Stimulated activated CD4-positive, alpha-beta T cell treated with anti-CD3 and anti-CD28 coated beads, TNF-alpha, amount 100 ng/mL, for 48 hours (primary cell): ENCODE data around the gene VPREB3.

ENCODE experiments used
- DNase-seq, 3 donors: peaks; one replicate each; pipeline ENCODE4 v3.0.0-alpha.2; 2020; ENCODE audit warnings: low read depth in 3 of 3

Gene VPREB3

GRCh38 chr22:23782703-23783102 lies 28.5 kb upstream of the VPREB3 start:
- no peak for DNase-seq

DNA sequence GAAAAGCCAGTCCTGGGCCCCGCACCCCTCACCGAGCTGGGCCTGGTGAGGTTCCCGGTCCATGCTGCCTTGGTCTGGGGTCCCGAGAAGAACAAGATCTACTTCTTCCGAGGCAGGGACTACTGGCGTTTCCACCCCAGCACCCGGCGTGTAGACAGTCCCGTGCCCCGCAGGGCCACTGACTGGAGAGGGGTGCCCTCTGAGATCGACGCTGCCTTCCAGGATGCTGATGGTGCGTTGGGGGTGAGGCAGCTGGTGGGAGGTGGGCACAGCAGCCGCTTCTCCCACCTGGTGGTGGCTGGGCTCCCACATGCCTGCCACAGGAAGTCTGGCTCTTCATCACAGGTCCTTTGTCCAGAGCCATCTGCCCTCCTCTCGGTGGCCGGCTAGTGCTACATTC lies 28.0 kb upstream of the VPREB3 start:
- no peak for DNase-seq

GRCh38 chr22:23781511-23782183 lies 27.4 kb upstream of the VPREB3 start:
- no peak for DNase-seq

DNA sequence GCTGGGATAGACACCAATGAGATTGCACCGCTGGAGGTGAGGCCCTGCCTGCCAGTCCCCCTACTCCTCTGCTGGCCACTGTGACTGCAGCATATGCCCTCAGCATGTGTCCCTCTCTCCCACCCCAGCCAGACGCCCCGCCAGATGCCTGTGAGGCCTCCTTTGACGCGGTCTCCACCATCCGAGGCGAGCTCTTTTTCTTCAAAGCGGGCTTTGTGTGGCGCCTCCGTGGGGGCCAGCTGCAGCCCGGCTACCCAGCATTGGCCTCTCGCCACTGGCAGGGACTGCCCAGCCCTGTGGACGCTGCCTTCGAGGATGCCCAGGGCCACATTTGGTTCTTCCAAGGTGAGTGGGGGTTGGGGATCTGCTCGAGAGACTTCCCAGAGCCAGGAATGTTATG lies 26.8 kb upstream of the VPREB3 start:
- no peak for DNase-seq

- no peak for DNase-seq
These were observed 26.0 kb upstream of the VPREB3 start for GRCh38 chr22:23780146-23780748.

DNA sequence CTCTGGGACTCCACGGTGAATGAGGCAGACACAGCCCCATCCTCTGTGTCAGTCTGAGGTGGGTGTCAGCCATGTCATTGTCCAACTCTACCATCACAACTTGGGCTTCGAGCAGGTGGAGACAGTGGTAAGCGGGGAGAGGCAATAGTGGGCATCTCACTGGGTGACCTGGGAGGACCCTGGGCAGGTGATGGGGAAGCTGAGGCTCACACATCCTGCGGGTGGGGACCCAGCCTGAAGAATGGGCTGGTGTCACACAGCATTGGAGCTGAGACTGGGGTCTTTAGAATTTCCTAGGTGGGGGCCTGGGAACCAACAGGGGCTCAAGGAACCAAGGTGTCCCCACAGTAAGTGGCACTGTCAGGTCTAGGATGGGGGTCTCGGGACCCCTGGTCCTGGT lies 25.5 kb upstream of the VPREB3 start:
- no peak for DNase-seq

GRCh38 chr22:23779083-23779482 lies 24.9 kb upstream of the VPREB3 start:
- no peak for DNase-seq

DNA sequence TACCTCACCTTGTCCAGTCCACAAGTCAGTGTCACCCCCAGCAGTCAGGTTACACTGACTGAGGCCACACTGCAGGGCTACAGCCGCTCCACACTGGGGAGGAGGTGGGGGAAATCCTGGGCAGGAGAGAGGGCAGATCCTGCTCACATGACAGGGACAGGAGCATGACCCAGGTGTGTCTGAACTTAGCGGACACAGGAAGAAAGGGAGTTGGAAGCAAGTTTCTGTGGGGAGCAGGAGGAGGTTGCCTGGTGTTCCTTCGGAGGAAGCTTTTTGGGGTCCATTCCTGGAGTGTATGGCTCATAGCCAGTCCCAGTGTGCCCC lies 24.3 kb upstream of the VPREB3 start:
- no peak for DNase-seq

DNA sequence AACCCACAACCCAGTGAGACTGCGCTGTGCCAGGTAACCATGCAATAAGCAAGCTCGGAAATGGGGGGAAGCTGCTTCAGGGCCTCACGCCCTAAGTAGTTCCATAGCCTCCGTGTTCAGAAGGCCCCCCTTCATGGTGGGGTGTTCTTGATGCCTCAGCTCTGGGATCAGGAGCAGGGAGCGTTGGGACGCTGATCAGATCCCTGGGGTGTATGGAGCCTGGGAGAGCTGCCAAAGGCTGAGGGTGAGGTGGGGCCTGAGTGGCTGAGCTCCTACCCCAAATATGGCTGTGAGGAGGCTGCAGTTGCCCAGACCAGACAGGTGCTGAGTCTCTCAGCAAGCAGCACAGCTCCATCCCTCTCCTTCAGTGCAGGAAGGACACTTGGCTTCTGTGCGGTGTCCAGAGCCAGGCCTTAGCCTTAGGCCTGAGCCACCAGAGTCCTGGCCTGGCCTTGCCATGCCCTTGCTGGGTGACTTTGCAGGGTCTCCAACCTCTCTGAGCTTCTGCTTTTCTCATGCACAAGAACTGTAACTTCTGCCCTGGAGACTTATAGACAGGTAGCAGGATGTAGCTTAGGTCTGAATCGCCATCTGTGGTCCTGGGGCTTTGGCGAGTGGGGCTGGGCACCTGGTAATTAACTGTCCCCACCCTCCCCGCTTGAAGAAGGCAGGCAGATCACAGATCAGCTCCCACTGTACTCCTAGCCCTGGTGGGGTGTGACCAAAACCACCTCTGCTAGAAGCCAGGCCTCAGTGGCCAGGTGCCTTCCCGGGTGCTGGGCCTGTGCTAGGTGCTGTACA lies 23.8 kb upstream of the VPREB3 start:
- no peak for DNase-seq

DNA sequence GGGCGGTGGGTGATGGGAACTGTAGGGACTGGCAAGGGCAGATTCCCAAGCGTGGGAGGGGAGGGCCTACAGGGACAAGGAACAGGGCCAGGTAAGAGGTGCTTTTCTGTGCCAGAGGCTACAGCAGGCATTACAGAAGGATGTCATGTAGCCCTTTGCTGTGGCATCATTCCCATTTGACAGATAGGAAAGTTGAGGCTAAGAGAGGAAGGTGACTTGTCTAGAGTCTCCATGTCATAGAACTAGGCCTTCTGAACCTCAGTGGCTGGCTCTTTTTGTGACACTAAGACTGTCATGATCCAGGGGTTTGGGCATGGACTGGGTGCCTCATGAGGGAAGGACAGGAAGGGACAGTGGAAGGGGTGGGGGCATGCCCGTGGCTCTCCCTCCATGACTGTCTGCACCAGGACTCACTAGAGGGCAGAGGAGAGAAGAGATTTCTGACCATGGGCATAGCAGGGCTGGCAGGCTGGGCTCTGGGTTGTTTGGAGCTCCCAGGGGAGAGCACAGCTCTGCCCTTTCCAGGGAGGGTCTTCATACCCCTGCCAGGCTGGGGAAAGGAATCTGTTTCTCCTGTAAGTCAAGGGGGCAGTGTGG lies 21.7 kb upstream of the VPREB3 start:
- DNase-seq = no peak

GRCh38 chr22:23774922-23775436 lies 20.8 kb upstream of the VPREB3 start:
- no peak for DNase-seq

DNA sequence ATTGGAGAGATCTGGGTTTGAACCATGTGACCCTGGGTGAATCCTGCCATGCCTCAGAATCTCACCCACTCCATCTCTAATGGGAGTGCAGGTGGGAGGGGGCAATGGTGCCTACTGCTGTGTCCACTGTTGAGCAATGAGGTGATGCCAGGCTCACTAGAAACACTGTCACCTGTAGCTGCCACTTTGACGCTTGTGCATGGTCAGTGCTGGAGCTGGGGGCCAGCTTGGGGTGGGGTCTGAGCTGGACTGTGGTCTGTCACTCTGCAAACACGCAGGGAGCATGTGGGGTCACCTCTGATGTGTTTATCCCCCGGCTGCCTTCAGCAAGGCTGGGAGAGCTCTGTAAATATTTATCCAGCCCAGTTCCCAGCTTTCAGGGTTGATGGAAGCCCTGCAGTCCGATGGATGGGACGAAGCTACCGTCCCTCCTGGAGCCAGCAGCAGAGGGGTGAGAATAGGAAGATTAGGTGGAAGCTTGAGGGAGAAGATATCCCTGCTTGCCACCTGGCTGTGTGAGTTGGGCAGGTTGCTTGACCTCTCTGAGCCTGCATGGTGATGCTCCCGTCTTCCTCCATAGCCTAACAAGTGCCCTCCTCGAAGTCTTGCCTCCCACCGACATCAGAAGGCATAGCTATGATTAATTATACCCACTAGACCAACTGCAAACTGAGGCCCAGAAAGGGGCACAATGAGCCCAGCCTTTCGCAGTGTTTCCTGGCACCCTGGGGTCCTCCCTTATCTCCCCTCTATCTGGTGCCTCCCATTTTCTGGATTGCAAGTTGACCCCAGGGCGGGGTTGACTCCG lies 20.1 kb upstream of the VPREB3 start:
- DNase-seq = no peak

- no peak for DNase-seq
These were observed 19.4 kb upstream of the VPREB3 start for GRCh38 chr22:23773483-23774113.

DNA sequence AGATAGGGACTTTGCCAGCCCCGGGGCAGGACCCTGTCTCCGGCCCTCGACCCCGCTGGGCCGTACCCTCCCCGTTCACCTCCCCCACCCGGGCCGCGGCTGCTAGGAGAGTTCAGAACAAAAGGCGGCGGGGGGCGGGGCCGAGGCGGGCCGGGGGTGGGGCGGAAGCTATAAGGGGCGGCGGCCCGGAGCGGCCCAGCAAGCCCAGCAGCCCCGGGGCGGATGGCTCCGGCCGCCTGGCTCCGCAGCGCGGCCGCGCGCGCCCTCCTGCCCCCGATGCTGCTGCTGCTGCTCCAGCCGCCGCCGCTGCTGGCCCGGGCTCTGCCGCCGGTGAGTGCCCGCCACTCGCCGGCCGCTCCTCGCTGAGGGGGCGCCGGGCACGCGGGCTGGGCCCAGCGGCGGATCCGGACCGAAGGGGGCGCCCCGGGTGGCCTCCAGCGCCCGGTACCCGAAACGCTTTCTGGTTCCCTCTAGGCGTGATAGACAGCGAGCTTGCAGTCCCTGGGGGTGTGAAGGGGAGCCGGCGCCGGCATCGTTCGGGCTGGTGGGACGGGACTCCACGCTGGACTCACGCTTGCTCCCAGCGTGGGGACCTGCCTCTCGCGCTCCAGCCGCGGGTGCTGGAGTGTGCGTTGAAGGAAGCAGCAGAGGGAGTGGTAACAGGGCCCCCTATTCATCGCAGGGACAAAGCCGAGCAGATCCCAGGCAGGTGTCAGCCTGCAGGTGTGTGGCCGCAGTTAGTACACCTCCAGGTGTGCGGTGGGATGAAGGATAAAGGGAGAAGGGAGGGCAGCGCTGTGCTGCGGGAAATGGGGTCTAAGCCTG lies 18.6 kb upstream of the VPREB3 start, which contains the start of gene MMP11:
Gene MMP11 (plus strand): TSS at position 201 of the 825 bp plus-strand sequence. CDS start 22 bp downstream, at position 223.
- DNase-seq = peak in 1 of 3 donors; percentile 61

- DNase-seq = no peak
These were observed 18.1 kb upstream of the VPREB3 start for GRCh38 chr22:23772315-23772648.

GRCh38 chr22:23769321-23769965 lies 15.2 kb upstream of the VPREB3 start:
- DNase-seq = no peak

DNA sequence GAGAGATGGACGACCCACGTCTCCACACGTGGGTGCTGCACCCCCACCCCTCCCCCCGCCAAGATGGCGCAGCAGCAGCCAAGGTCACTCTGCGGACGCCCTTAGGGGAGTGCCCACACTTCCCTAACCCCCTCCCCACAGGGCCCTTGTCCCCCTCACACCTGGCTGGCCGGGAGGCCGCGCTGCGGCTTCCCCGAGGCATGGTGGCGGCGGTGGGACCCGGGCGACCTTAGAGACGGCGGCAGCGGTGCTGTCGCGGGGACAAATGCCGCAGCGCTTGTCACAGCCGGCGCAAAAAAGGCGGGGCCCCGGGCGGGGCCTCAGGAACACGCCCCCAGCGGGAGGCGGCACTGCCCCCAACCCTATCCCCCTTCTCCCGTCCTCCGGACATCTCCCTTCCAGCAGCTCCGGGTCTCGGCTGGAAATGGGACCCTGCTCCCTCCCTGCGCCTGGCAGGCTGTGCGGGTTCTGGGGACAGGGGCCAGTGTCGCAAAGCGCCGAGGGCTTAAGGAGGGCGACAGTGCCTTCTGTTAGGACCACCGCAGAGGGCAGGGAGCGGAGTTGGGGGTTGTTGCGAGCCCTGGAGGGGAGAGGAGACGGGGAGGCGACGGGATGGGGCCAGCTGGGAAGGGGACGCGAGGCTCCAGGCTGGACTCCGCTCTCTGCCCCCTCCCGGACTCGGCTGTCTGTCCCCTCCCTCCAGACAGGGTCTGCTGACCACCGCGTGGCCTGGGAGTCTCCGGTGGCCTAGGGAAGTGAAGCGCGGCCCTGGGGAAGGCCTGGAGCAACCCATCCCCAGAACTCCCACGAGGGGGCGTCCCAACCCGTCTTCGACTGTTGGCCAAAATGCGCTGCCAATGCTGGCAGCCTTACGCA lies 13.7 kb upstream of the VPREB3 start, which contains the start of gene CHCHD10:
Gene CHCHD10 (minus strand): TSS at position 300 of the 876 bp plus-strand sequence. CDS start 98 bp downstream, at position 202.
- DNase-seq = peak; percentile 56 to 76 (median 58)

DNA sequence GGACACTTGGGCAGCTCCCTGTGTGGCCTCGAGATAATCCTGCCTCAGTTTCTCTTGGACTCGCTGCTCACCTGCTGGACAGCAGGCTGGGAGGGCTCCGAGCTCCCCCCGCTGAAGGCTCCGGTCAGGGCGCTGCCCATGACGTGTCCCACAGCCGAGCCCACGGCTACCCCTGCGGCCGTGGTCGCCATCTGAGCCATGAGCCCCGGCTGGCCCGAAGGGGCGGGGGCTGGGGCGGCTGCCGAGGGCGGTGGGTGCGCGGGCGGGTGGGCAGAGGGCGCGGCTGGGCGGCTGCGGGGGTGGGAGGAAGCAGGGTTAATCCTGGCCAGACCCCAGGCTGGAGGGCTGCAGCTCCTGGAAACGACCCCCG lies 13.1 kb upstream of the VPREB3 start:
- DNase-seq = no peak
